HEK293 (cell line): ENCODE data around the gene EEF1A2.
A peak's percentile ranks its signal among the peaks of the same experiment; 100 is the strongest.

Source experiments
- BCL11A ChIP-seq: fragments of 450-650 bp; formaldehyde crosslinking; IDR thresholded peaks from 2 replicates; pipeline ENCODE4 v1.5.1; 2016; ENCODE audit warnings: low read depth, missing biosample characterization, missing genetic modification characterization
- BCL6B ChIP-seq: fragments of 450-650 bp; formaldehyde crosslinking; IDR thresholded peaks from 2 replicates; pipeline ENCODE4 v1.5.1; 2017; ENCODE audit warnings: missing biosample characterization, missing genetic modification characterization
- EGR2 ChIP-seq: fragments of 450-650 bp; formaldehyde crosslinking; IDR thresholded peaks from 2 replicates; pipeline ENCODE4 v1.5.1; 2016; ENCODE audit warnings: low read depth, missing biosample characterization, missing genetic modification characterization
- HIC1 ChIP-seq: fragments of 450-650 bp; formaldehyde crosslinking; IDR thresholded peaks from 2 replicates; pipeline ENCODE4 v1.5.1; 2016; ENCODE audit warnings: missing biosample characterization, missing genetic modification characterization
- KLF17 ChIP-seq: fragments of 450-650 bp; formaldehyde crosslinking; IDR thresholded peaks from 2 replicates; pipeline ENCODE4 v1.5.1; 2016; ENCODE audit warnings: missing biosample characterization, missing genetic modification characterization
- MYNN ChIP-seq: fragments of 450-650 bp; formaldehyde crosslinking; IDR thresholded peaks from 2 replicates; pipeline ENCODE4 v1.5.1; 2016; ENCODE audit warnings: missing biosample characterization, missing genetic modification characterization, borderline replicate concordance
- MZF1 ChIP-seq: fragments of 450-650 bp; formaldehyde crosslinking; IDR thresholded peaks from 2 replicates; pipeline ENCODE4 v1.5.1; 2017; ENCODE audit warnings: missing biosample characterization, missing genetic modification characterization, borderline replicate concordance
- RBAK ChIP-seq: fragments of 450-650 bp; formaldehyde crosslinking; IDR thresholded peaks from 2 replicates; pipeline ENCODE4 v1.5.1; 2016; ENCODE audit warnings: missing biosample characterization, missing genetic modification characterization
- SCRT1 ChIP-seq: fragments of 450-650 bp; formaldehyde crosslinking; IDR thresholded peaks from 2 replicates; pipeline ENCODE4 v1.5.1; 2016; ENCODE audit warnings: missing biosample characterization, missing genetic modification characterization, borderline replicate concordance
- SETDB1 ChIP-seq: IDR thresholded peaks from one replicate; pipeline ENCODE4 v1.6.1; 2017; ENCODE audit warnings: mild to moderate bottlenecking, low read length, moderate library complexity, mixed read lengths; ENCODE audit not compliant: insufficient read length
- SP3 ChIP-seq: fragments of 450-650 bp; formaldehyde crosslinking; IDR thresholded peaks from 2 replicates; pipeline ENCODE4 v1.5.1; 2016; ENCODE audit warnings: missing biosample characterization, missing genetic modification characterization
- WT1 ChIP-seq: fragments of 450-650 bp; formaldehyde crosslinking; IDR thresholded peaks from 2 replicates; pipeline ENCODE4 v1.5.1; 2016; ENCODE audit warnings: missing biosample characterization, missing genetic modification characterization
- ZBTB6 ChIP-seq: fragments of 450-650 bp; formaldehyde crosslinking; IDR thresholded peaks from 2 replicates; pipeline ENCODE4 v1.5.1; 2017; ENCODE audit warnings: missing biosample characterization, missing genetic modification characterization
- ZFP69B ChIP-seq: fragments of 450-650 bp; formaldehyde crosslinking; IDR thresholded peaks from 2 replicates; pipeline ENCODE4 v1.5.1; 2016; ENCODE audit warnings: missing biosample characterization, missing genetic modification characterization
- ZNF157 ChIP-seq: fragments of 450-650 bp; formaldehyde crosslinking; IDR thresholded peaks from 2 replicates; pipeline ENCODE4 v1.5.1; 2016; ENCODE audit warnings: missing biosample characterization, missing genetic modification characterization
- ZNF221 ChIP-seq: fragments of 450-650 bp; formaldehyde crosslinking; IDR thresholded peaks from 2 replicates; pipeline ENCODE4 v1.5.1; 2017; ENCODE audit warnings: missing biosample characterization, missing genetic modification characterization, borderline replicate concordance
- ZNF24 ChIP-seq: fragments of 450-650 bp; formaldehyde crosslinking; IDR thresholded peaks from 2 replicates; pipeline ENCODE4 v1.5.1; 2016; ENCODE audit warnings: missing biosample characterization, missing genetic modification characterization
- ZNF335 ChIP-seq: fragments of 450-650 bp; formaldehyde crosslinking; conservative IDR thresholded peaks from 2 replicates; pipeline ENCODE4 v1.5.1; 2016; ENCODE audit warnings: missing biosample characterization, missing genetic modification characterization
- ZNF341 ChIP-seq: fragments of 450-650 bp; formaldehyde crosslinking; IDR thresholded peaks from 2 replicates; pipeline ENCODE4; 2016; ENCODE audit warnings: low read depth, missing biosample characterization, missing genetic modification characterization
- ZNF404 ChIP-seq: fragments of 450-650 bp; formaldehyde crosslinking; IDR thresholded peaks from 2 replicates; pipeline ENCODE4 v1.5.1; 2017; ENCODE audit warnings: missing biosample characterization, missing genetic modification characterization
- ZNF658 ChIP-seq: fragments of 450-650 bp; formaldehyde crosslinking; IDR thresholded peaks from 2 replicates; pipeline ENCODE4; 2016; ENCODE audit warnings: missing biosample characterization, missing genetic modification characterization
- ZNF664 ChIP-seq: fragments of 450-650 bp; formaldehyde crosslinking; IDR thresholded peaks from 2 replicates; pipeline ENCODE4 v1.5.1; 2016; ENCODE audit warnings: missing biosample characterization, missing genetic modification characterization
- ZNF785 ChIP-seq: fragments of 450-650 bp; formaldehyde crosslinking; IDR thresholded peaks from 2 replicates; pipeline ENCODE4 v1.5.1; 2016; ENCODE audit warnings: missing biosample characterization, missing genetic modification characterization
- TF ChIP-seq, protein P1 (sequence below): fragments of 450-650 bp; formaldehyde crosslinking; optimal IDR thresholded peaks from 2 replicates; pipeline ENCODE3; 2016; ENCODE audit warnings: missing biosample characterization, mild to moderate bottlenecking, missing genetic modification characterization
- TF ChIP-seq, protein P2 (sequence below): fragments of 450-650 bp; formaldehyde crosslinking; IDR thresholded peaks from 2 replicates; pipeline ENCODE4 v1.5.1; 2016; ENCODE audit warnings: missing biosample characterization, missing genetic modification characterization, borderline replicate concordance
- TF ChIP-seq, protein P3 (sequence below): fragments of 450-650 bp; formaldehyde crosslinking; IDR thresholded peaks from 2 replicates; pipeline ENCODE4 v1.5.1; 2016; ENCODE audit warnings: missing biosample characterization, missing genetic modification characterization
- TF ChIP-seq, protein P4 (sequence below): IDR thresholded peaks from 2 replicates; pipeline ENCODE4 v1.6.1; 2011; ENCODE audit warnings: mild to moderate bottlenecking, low read depth, low read length, borderline replicate concordance

The EEF1A2 gene

DNA sequence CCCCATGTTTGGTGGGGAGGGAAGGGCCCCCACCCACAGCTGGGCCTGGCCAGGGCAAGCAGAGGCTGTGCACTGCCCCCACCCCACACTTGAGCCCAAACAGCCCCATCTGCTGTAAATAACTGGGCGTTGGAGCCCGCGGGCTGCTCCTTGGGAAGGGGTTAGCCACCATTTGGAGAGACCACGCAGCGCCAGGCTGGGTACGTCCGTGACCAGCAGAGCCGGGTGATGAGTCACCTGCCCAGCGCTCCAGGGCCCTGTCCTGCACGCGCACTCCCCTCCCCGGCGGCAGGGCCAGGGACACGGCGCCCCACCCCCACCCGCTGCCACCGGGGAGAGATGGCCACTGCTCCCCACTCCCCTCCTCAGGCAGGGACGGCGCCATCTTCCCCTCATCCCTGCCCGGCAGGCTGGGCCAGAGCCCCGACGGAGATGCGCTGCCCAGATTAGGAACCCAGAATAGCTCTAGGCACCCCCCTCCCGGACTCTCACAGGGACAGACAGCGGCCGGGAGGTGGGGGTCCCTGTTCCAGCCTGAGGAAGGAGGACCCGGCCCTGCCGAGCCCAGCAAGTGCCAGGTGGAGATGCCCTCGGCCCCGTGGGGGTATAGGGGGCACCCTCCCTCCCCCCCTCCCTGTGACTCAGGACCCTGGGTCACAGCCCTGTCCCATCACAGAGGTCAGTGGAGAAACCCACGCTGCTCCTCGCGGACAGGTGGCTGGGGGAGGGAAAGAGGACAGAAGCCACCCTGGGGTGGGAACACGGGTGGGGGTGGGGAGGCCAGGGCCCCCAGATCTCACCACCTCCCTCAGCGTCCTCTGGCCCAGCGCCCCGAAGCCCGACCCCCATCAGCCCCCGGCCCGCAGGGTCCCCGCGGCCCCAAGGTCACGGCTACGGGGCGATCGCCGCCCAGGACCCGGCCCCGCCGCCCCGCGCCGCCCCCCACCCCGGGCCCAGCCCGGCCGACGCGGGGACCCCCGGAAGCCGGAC lies 642 bp downstream of the EEF1A2 start (continued):
- TF ChIP-seq, protein P1, sequence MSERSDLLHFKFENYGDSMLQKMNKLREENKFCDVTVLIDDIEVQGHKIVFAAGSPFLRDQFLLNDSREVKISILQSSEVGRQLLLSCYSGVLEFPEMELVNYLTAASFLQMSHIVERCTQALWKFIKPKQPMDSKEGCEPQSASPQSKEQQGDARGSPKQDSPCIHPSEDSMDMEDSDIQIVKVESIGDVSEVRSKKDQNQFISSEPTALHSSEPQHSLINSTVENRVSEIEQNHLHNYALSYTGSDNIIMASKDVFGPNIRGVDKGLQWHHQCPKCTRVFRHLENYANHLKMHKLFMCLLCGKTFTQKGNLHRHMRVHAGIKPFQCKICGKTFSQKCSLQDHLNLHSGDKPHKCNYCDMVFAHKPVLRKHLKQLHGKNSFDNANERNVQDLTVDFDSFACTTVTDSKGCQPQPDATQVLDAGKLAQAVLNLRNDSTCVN (tag by site-specific recombination) = peak; percentile 78
- TF ChIP-seq ZNF664 (tag by site-specific recombination) = no peak
- TF ChIP-seq MZF1 (tag by site-specific recombination) = no peak
- no peak for TF ChIP-seq ZNF221
- TF ChIP-seq RBAK (tag by site-specific recombination) = no peak
- TF ChIP-seq MYNN (tag by site-specific recombination) = no peak
- TF ChIP-seq KLF17 (tag by site-specific recombination) = peak; percentile 64; the same call in 1 of the 2 replicates
- peak; percentile 54; the same call in 1 of the 2 replicates for TF ChIP-seq ZNF341
- TF ChIP-seq SCRT1 (tag by site-specific recombination) = no peak
- TF ChIP-seq ZNF658 (tag by site-specific recombination) = no peak
- no peak for TF ChIP-seq BCL6B (tag by site-specific recombination)
- TF ChIP-seq HIC1 (tag by site-specific recombination) = peak; percentile 88
- 0 out of 2 replicates have a peak, but pooled peaks have one; percentile 24 for TF ChIP-seq ZBTB6 (tag by site-specific recombination)
- TF ChIP-seq, protein P2, sequence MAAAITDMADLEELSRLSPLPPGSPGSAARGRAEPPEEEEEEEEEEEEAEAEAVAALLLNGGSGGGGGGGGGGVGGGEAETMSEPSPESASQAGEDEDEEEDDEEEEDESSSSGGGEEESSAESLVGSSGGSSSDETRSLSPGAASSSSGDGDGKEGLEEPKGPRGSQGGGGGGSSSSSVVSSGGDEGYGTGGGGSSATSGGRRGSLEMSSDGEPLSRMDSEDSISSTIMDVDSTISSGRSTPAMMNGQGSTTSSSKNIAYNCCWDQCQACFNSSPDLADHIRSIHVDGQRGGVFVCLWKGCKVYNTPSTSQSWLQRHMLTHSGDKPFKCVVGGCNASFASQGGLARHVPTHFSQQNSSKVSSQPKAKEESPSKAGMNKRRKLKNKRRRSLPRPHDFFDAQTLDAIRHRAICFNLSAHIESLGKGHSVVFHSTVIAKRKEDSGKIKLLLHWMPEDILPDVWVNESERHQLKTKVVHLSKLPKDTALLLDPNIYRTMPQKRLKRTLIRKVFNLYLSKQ = no peak
- TF ChIP-seq ZNF157 (tag by site-specific recombination) = no peak
- no peak for TF ChIP-seq ZNF785 (tag by site-specific recombination)
- TF ChIP-seq ZNF404 (tag by site-specific recombination) = no peak
- TF ChIP-seq SETDB1 = no peak
- TF ChIP-seq, protein P3, sequence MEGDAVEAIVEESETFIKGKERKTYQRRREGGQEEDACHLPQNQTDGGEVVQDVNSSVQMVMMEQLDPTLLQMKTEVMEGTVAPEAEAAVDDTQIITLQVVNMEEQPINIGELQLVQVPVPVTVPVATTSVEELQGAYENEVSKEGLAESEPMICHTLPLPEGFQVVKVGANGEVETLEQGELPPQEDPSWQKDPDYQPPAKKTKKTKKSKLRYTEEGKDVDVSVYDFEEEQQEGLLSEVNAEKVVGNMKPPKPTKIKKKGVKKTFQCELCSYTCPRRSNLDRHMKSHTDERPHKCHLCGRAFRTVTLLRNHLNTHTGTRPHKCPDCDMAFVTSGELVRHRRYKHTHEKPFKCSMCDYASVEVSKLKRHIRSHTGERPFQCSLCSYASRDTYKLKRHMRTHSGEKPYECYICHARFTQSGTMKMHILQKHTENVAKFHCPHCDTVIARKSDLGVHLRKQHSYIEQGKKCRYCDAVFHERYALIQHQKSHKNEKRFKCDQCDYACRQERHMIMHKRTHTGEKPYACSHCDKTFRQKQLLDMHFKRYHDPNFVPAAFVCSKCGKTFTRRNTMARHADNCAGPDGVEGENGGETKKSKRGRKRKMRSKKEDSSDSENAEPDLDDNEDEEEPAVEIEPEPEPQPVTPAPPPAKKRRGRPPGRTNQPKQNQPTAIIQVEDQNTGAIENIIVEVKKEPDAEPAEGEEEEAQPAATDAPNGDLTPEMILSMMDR = peak; percentile 60
- no peak for TF ChIP-seq EGR2 (tag by site-specific recombination)
- peak; percentile 19; the same call in 1 of the 2 replicates for TF ChIP-seq ZFP69B
- TF ChIP-seq WT1 = peak; percentile 69
- peak; percentile 85; the same call in 1 of the 2 replicates for TF ChIP-seq BCL11A (tag by site-specific recombination)
- TF ChIP-seq SP3 (tag by site-specific recombination) = no peak; the same call in 1 of the 2 replicates
- TF ChIP-seq, protein P4, sequence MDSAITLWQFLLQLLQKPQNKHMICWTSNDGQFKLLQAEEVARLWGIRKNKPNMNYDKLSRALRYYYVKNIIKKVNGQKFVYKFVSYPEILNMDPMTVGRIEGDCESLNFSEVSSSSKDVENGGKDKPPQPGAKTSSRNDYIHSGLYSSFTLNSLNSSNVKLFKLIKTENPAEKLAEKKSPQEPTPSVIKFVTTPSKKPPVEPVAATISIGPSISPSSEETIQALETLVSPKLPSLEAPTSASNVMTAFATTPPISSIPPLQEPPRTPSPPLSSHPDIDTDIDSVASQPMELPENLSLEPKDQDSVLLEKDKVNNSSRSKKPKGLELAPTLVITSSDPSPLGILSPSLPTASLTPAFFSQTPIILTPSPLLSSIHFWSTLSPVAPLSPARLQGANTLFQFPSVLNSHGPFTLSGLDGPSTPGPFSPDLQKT = no peak
- TF ChIP-seq ZNF335 (tag by site-specific recombination) = peak; percentile 51
- no peak for TF ChIP-seq ZNF24
